Bronchial epithelial cell (primary cell): ENCODE measurements around the gene PRKACA. TPM values are rescaled to one million over a fixed set of nuclear protein-coding genes. Genes with fewer than 3 reads are reported as not detected.

Experiments
- DNase-seq: peaks from one replicate; pipeline ENCODE4 v3.0.0-alpha.2; 2010; ENCODE audit warnings: low read depth
- FAIRE-seq: peaks from 2 replicates; lab custom pipeline; 2011; peaks lifted over from hg19 to GRCh38; lab: Jason Lieb, UNC
- H3K27me3 ChIP-seq: 2 replicates; pipeline ENCODE4 v1.5.1; 2011; ENCODE audit warnings: low read length; ENCODE audit not compliant: control insufficient read depth, insufficient read depth
- H3K36me3 ChIP-seq: 2 replicates; pipeline ENCODE4 v1.5.1; 2011; ENCODE audit warnings: low read length; ENCODE audit not compliant: control insufficient read depth, insufficient read depth
- H3K4me3 ChIP-seq: 2 replicates; pipeline ENCODE4 v1.5.1; 2011; ENCODE audit warnings: mild to moderate bottlenecking, low read depth, low read length, control low read depth
- total RNA-seq: library from RNA; depleted of rRNA; stranded (reverse); fragments of >200 nt; gene quantifications from 2 replicates; pipeline ENCODE4 v1.2.1, GENCODE V29; 2014
- TF ChIP-seq, protein P1 (sequence below): IDR thresholded peaks from 2 replicates; pipeline ENCODE4 v1.5.1; 2011; ENCODE audit warnings: mild to moderate bottlenecking, moderate library complexity, low read length, control low read depth, inconsistent platforms; ENCODE audit not compliant: insufficient read depth, severe bottlenecking

Gene PRKACA
- total RNA-seq, 1 donor from 2014 or later = 13.7 TPM

DNA sequence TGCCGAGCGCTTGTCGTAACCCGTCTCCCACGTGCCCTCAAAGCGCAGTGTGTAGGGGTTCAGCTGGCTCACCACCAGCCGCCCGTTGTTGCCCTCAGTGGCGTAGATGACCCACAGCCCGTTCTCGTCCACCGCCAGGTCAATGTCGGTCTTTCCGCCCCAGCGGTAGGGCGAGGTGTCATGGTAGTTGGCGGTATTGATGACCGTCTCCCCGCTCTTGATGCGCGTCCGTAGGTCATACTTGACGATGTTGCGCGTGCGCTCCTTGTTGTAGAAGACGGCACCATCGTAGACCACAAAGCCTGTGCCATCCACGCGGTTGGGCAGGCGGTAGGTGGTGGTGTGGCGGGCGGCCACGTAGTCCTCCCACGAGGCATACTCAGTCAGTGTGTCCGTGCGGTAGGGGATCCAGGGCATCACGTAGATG is 45.3 kb upstream of the PRKACA start:
- Histone ChIP-seq H3K36me3 (no peaks in the 10 kb centered on the region), H3K4me3 (no peak overlapping the region), H3K27me3 (peaks cover 1% of the 10 kb centered on the region)
- TF ChIP-seq, protein P1, sequence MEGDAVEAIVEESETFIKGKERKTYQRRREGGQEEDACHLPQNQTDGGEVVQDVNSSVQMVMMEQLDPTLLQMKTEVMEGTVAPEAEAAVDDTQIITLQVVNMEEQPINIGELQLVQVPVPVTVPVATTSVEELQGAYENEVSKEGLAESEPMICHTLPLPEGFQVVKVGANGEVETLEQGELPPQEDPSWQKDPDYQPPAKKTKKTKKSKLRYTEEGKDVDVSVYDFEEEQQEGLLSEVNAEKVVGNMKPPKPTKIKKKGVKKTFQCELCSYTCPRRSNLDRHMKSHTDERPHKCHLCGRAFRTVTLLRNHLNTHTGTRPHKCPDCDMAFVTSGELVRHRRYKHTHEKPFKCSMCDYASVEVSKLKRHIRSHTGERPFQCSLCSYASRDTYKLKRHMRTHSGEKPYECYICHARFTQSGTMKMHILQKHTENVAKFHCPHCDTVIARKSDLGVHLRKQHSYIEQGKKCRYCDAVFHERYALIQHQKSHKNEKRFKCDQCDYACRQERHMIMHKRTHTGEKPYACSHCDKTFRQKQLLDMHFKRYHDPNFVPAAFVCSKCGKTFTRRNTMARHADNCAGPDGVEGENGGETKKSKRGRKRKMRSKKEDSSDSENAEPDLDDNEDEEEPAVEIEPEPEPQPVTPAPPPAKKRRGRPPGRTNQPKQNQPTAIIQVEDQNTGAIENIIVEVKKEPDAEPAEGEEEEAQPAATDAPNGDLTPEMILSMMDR = no peak
- DNase-seq (no peak), FAIRE-seq (no peak)

DNA sequence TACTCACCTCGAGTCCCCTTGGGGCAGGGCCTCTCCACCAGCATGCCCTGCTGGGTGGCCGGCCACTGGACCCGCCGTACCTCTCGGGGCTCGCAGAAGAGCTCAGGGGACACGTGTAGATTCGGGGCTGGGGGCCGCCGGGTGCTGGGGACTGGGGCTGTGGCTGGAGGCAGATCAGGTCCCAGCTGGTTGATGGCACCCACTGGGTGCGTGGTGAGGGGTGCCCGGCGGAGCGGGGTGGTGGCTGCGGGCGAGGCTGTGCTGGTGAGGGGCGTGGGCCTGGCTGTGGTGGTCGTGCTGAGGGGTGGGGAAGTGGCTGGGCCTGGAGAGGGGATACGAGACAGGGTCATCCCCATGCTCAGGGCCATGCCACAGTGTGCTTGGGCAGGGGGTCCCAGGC is 43.7 kb upstream of the PRKACA start:
- Histone ChIP-seq H3K27me3 (peaks cover 1% of the 10 kb centered on the region), H3K36me3 (no peaks in the 10 kb centered on the region), H3K4me3 (no peak overlapping the region)
- TF ChIP-seq, protein P1 = no peak
- FAIRE-seq (no peak), DNase-seq (no peak)

DNA sequence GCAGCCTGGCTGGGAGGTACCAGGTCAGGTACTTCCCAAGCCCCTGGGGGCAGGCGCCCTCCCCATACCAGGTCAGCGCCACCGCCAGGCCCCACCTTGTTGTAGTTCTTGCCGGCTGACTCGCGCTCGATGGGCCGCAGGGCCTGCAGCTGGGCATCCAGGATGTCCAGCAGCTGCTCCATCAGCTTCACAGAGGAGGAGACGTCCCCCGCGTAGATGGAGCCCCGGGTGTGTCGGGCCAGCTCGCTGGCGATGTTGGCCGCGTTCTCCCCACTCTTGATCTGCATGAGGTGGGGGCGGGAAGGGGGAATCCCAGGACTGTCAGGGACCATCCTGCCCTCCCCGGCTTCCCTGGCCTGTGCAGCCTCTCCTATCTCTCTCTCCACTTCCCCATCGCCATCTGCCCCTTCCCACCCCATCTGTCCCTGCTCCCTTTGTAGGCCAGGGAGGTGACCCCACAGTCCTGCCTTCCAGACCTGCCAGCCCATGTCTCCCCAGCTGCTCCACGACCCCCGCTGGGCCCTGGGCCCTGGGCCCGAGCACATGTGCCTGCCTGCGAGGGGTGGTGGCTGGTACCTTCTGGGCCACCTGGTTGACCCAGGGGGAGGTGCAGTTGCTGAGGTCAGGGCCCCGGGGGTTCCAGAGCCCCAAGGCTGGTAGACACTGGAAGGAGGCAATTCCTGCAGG is 42.6 kb upstream of the PRKACA start:
- no peaks in the 10 kb centered on the region for H3K36me3 ChIP-seq
- H3K4me3 ChIP-seq = no peak overlapping the region
- no peak for DNase-seq
- TF ChIP-seq, protein P1 = no peak
- H3K27me3 ChIP-seq = no peaks in the 10 kb centered on the region
- no peak for FAIRE-seq

DNA sequence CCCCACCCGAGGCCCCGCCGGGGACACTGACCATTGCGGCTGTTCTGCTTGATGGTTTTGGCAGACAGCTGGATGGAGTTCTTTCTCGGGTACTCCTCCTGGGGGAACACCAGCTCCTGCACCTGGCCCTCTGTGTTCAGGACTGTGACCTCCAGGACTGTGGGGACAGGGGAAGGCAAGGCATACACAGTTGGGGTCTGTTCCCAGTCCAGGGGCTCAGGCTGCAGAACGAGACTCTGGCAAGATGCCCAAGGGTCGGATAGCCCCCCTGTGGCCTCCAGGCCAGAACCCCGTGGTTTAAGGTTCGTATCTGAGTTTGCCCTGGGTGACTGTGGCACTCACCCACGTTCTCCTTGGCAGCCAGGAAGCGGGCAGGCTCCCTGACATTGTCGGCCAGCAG is 41.5 kb upstream of the PRKACA start:
- TF ChIP-seq, protein P1 = no peak
- DNase-seq = no peak
- Histone ChIP-seq H3K36me3 (no peaks in the 10 kb centered on the region), H3K4me3 (no peak overlapping the region), H3K27me3 (no peaks in the 10 kb centered on the region)
- no peak for FAIRE-seq

DNA sequence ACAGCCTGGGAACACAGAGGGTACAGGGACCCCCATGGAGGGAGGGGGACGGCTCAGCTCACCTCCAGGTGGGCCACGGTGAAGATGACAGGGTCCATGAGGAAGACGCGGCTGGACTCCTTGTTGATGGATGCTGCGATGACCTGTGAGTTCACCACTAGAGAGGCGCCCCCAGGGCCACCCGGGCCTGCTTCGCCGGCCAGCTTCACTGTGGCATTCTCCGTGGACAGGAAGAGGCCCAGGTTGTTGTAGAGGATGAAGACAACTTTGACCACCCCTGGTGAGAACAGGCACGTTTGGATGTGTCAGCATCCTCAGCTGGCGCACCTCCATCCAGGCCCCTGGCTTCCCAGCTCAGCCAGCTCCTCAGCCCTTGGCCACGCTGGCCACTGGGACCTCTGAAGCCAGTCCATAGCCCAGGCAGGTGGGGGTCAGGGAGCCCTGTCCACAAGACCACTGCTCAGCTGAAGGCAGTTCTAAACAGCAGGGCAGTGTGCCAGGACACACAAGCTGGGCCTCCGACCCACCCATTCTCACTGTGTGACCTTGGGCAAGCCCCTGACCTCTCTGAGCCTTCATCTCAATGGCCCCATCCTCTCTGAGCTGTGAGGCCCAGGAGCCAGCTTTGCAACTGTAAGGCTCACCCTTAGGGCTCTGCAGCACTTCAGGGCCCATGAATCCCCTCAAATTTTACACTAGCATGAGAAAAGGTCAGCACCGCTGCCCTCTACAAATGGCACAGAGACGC is 40.9 kb upstream of the PRKACA start:
- H3K27me3 ChIP-seq = no peaks in the 10 kb centered on the region
- TF ChIP-seq, protein P1 = no peak
- no peak overlapping the region for H3K4me3 ChIP-seq
- FAIRE-seq (no peak), DNase-seq (no peak)
- H3K36me3 ChIP-seq = no peaks in the 10 kb centered on the region
